Measurements from ENCODE around the gene MAML3. TPM values are rescaled to one million over a fixed set of nuclear protein-coding genes. Genes with fewer than 3 reads are reported as not detected.
"Not testable (repeated sequence)": the region's sequence is repeated elsewhere in the genome, so short reads cannot be mapped to it uniquely, and the experiment has no call there.

MAML3 gene
- total RNA-seq, 1 donor from 2014 or later, result 7.3 TPM

DNA sequence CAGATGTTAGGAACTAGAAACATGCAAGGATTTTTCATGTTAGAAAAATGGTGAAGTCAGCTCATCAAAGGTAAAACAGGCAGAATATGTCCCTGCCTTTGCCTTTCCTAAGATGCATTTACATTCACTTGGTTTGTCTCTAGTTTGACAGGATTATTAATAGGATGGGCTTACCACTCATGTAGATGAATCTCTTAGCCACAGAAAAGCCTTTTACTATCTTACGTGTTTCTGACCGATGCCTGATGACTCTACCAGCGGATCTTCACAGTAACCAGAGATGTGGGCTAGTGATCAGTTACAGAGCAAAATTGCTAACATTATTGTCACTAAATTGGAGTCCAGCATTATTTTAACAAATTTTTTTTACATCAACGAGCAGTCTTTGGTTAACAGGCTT is 187.6 kb downstream of the MAML3 start:
- no peak for DNase-seq (ENCODE audit: low spot score)

DNA sequence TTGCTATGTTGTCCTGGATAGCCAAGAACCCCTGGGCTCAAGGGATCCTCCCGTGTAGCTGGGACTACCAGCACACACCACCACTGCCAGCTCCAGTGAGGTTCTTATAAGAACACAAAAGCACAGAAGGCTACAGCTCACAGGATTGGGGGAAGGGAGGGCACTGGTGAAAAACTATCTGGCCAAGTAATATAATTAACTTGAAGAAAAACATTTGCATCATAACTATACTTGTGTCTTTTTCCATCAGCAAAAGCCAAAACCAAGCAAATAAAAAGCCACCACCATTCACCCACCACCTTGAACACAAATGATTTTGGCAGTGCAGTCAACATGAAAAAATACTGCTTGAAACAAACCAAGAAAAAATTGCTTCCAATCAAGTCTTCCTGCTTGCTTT is 188.2 kb downstream of the MAML3 start:
- DNase-seq (ENCODE audit: low spot score), result no peak

DNA sequence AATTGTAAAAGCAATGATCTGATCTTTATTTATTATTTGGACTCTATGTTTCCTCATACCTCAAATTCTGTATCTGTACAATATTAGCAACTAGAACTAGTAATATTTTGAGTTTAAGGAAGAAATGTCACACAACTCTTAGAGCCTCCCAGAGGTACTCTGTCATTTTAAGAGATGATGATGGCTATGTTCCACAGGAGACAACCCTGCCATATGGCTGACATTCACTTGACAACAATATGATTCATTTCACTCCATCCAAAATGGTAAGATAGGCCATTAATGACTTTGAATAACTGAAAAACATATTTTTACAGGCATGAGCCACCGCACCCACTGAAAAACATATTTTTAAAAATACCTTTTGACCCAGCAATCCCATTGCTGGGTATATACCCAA is 190.3 kb downstream of the MAML3 start:
- DNase-seq (ENCODE audit: low spot score), result no peak

DNA sequence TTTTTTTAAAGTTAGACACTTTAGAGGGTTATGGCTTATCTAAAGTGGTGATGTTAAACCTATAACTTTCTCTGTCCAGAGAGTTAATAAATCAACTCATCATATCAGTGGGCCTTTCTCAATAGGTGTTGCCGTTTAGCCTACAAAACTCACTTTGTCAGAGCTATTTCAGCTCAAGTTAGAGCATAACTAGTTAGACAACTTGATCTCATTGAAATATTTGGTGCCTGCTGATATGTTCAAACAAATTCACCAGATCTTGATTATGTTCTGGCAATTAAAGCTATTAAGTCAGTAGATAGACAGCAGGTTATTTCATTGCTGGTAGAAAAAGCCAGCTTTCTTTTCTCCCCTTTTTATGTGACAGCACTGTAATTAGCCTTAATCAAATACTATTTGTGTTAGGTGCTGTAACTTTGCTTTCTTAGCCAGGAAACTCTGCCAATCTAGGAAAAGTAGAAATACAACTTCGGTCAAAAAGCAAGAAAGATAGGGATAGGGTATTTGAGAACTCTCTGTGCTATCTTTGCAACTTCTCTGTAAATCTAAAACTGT is 191.8 kb downstream of the MAML3 start:
- no peak for DNase-seq (ENCODE audit: low spot score)

DNA sequence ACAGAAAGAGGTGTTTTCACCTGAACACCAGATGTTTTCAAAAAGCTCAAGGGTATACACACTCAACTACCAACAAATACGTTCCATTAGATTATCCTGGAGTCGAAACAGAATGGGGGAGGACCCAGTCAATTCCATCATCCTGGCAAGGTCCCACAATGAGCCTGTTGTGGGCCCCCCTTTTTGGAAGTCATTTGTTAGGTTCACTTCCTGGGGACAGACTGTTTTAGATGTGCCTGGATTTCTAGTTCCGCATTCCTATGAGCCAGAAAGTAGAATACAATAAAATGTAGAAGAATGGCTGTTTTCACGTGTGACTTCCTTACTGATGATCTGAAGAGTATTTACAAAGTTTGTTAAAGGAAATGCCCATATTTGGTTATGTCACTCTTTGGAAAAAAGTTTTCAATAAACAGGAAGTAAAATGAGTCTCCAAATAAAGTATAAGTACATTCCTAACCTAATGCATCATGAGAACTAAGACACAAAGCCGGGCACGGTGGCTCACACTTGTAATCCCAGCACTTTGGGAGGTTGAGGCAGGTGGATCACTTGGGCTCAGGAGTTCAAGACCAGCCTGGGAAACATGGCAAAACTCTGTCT is 192.5 kb downstream of the MAML3 start:
- no peak for DNase-seq (ENCODE audit: low spot score)

DNA sequence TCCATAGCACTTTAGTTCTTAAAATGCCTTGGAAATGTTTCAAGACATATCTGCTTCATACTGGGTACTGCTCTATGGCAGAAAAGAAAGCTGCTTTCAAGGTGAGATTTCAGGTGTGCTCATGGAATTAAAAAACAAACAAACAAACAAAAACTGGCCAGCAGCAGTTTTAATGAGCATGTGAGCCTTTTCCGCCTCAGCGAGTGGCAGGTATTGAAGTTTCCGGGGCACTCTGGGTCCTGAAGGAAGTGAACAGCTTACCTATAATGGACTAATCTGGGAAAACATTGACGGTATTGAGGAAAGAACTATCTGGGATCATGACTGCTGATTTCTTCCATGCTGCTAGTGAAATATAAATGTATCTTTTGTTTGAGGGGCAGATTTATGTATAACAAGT is 194.6 kb downstream of the MAML3 start:
- DNase-seq (ENCODE audit: low spot score), result no peak

DNA sequence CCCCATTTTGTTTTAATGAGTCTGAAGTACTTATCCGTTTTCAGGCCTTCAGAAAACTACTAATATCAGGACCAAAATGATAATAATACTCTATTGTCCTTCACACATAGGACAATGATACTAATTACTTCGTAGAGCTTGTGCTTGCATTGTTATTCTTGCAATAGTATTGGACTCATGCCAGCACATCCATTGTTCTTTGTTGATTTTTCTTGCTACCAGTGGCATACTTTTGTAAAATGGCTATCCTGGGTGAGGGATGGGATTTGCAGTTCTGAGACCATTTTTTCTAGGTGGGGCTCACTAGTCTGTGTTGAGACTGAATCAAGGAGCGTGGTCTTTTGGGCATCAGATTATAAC is 195.3 kb downstream of the MAML3 start:
- DNase-seq (ENCODE audit: low spot score), result no peak

DNA sequence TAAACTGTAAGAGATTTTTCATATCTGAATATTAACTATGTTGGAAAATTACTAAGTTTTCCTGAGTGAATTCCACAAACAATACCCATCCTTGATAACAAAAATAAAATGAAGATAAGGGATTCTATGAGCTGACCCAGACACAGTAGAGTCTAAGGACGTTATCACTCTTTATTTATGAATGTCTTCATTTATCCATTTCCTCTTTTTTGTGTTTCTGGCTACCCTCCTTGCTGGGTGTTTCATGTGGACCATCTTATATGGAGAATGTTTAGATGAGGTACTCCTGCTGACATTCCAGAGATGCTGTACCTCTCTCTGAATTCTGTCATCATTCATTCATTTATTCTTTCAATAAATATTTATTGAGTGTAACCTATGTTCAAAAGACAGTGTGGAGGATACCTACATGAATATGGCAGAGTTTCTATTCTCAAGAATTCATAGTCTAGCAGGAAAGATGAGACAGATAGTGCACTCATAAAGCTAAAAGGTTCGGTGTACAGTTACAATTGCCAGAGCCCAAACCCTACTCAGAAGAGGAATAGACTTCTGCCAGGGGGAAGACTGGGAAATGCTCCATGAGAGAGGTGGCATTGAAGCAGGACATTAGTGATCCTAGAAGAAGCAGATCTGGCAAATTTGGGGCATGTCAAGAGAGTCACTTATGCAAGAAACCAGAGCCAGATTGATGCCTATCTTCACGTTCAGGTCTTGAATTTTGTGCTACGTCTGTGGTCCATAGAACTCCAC is 195.8 kb downstream of the MAML3 start:
- no peak for DNase-seq (ENCODE audit: low spot score)

DNA sequence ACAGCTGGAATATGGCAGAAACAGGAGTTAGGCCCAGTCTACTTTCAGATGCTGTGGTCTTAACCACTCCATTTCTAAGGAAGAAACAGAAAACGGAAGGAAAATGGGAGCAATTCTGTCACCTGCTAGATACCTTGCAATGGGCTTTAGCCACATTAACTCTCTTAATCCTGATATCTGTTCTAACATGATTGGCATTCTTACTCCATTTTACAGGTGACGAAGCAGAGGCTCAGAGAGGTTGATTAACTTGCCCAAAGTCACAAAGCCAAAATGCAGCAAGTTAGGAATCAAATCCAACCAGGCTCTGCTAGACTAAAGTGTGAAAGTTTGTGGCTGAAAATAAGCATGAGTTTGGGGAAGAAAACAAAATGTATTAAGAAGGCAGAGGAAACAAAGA is 196.9 kb downstream of the MAML3 start:
- no peak for DNase-seq (ENCODE audit: low spot score)

DNA sequence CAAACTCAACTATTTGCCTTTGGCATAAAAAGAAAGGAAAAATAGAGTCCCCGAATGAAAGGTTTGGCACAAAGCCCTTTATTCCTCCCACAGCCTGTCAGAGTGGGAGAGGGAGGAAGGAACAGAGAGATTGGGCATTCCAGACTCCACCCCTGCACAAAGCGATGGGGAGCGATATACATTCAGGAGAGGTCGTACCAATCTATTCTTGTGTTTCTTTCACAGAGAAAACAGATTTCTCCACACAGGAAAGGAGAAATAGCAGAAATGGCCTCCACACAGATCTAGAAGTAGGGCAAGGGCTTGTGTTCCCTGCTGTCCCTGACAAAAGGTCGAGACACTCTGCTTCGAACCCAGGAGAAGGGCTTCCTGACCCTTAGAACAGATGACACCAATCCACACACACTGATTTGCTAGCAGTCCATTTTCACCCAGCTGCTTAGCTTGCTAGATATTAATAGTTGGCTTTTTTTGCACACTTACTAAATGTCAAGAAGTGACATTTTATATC is 197.4 kb downstream of the MAML3 start:
- no peak for DNase-seq (ENCODE audit: low spot score)

DNA sequence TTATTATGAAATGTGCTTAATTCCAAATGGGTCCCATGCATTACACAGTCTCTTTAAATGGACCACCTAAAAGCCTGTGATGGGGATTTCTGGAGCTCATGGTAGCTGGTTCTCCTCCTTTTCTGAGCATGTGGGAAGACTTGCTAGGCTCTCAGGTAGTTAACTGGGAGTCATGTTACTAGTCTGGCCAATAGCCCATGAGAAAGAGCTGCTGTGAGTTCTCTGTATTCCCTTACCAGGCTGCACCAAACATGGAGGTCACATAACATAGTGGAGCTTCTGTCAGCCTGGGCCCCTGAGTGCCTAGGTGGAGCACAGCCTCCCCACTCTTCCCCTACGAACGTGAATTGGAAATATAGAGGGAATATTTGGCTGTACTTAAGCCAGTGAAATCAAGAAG is 198.4 kb downstream of the MAML3 start:
- no peak for DNase-seq (ENCODE audit: low spot score)

DNA sequence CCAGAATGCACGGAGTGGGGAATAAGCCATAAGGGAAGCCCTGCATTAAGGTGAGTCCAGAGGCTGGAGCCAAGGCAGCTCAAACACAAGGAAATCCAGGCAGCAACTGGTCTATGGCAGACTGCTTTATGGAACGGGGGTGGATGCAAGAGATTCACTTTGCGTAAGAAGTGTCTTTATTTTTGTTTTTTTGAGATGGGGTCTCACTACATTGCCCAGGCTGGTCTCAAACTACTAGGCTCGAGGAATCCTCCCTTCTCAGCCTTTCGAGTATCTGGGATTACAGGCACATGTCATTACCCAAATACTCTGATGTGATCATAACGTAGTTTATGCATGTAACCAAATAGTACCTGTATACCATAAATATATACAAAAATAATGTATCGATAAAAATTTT is 199.5 kb downstream of the MAML3 start:
- no peak for DNase-seq (ENCODE audit: low spot score)

DNA sequence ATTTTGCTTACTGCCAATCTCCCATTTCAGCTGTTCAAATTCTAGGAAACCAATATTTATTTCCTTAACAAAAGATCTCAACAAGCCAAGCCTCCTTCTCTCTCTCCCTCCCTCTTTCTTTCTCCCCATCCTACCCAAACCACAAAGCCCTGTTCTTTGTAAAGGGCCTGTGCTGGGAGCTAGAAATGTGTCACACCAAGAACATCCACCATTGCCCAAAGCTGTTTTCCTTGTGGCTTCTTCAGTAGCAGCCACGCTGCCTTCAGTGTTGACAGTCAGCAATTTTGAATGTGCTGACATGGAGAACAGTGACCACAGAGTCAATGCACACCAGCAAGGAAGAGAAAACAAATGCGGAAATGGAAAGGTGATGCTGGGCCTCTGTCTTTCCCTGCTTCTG is 203.0 kb downstream of the MAML3 start:
- no peak for DNase-seq (ENCODE audit: low spot score)

DNA sequence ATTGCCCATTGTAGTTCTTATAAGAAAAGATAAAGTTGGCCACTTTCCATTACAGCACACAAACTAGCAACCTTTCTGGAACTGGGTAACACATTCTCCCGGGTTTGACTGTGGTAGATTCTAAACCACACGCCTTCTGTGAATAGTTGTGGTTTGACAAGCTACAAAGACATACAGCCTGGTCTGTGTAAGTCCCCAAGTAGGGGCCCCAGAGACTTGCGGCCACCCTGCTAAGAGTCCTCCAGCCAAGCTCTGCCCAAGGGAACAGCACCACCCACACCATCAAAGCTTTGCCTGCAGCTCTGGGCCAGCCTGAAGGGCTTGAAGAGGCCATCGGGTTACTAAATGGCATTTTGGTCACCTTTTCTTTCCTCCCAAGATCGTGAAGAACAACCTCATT is 203.4 kb downstream of the MAML3 start:
- DNase-seq (ENCODE audit: low spot score), result no peak

DNA sequence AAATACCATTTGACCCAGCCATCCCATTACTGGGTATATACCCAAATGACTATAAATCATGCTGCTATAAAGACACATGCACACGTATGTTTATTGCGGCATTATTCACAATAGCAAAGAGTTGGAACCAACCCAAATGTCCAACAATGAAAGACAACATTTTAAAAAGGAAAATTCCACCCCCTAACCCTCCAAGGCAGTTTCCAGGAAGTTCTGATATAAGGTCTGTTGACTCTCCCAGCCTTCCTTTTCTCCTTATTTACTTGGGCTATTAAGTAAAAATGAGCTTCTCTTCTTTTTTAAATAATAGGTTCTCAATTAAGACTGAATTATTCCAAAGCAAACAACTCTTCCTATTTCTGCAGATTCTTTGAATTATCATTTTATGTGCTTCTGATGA is 209.1 kb downstream of the MAML3 start:
- not testable (repeated sequence) for DNase-seq (ENCODE audit: low spot score)

DNA sequence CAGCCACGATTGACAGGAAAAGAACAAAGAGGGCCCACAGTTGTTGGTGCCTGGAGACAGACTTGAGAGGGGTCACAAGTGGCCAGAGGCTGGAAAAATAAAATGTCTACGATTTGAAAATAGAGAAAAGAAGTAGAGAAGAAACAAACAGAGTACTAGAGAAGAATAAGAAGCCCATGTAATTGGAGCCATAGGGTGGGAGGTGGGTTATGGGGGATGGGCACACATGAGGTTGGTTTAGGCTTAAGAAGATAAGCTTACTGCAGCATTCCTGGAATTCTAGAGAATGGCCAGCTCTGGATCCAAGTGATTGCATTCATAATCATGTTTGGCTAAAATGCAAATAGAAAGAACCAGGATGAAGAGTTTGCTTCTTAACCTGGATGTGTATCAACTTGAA is 210.7 kb downstream of the MAML3 start:
- no peak for DNase-seq (ENCODE audit: low spot score)

DNA sequence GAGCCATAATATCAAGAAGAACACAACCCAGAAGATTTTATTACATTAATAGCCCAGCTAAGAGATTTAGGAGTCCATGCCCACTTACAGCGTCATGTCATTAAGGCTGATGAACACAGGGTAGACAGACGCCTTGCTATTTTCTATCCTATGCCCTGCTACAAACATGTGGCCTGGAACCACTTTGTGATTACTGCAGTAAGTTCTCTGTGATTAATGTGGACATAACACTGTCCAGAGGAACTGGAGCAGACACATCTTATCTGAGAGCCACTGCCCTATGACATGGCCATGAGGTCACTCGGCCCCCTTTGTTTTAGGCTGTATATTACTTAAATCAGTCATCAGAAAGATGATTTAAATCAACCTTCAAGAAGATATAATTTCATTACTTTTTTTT is 211.7 kb downstream of the MAML3 start:
- no peak for DNase-seq (ENCODE audit: low spot score)

DNA sequence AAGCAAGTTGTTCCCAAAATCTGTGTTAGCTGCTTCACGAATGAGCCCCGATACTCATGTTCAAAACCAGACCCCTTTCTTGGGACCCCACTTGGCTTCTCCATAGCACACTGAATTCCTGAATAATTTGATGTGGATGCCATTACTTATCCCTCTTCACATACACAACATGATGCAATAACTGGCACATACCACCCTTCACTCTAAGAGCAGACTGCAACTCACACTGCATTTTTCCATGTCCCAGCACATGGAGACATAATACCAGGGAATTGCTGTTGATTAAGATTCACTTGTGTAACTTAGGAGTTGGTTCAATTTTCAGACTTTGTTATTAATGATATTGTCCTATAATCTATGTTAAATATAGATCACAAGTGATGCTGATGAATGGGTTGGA is 213.4 kb downstream of the MAML3 start:
- no peak for DNase-seq (ENCODE audit: low spot score)

DNA sequence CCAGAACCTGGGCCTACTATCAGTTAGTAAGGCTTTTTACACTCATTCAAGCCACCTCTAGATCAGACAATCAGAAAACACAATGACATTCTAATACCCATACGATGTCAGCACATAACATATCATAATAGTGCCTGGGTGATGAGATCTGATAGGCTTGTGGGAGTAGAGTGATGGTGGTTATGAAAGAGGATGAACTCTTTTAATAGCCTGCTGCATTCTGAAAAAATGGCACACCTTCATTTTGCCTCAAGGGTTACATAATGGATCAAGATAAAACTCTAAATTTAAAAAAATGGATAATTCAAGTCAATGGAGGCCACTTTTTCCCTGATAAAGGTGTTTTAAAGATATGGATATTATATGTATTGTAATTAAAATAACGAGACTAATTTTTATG is 215.6 kb downstream of the MAML3 start:
- no peak for DNase-seq (ENCODE audit: low spot score)

DNA sequence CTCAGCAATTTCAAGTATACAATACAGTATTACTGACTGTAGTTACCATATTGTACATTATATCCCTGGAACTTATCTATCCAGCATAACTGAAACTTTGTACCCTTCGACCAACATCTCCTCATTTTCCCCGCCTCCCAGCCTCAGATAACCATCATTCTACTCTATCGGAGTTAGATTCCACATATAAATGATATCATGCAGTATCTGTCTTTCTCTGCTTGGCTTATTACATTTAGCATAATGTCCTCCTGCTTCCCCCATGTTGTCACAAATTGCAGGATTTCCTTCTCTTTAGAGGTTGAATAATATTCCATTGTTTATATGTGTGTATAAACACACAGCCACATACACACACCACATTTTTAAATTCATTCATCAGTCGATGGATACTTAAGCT is 218.1 kb downstream of the MAML3 start:
- no peak for DNase-seq (ENCODE audit: low spot score)

DNA sequence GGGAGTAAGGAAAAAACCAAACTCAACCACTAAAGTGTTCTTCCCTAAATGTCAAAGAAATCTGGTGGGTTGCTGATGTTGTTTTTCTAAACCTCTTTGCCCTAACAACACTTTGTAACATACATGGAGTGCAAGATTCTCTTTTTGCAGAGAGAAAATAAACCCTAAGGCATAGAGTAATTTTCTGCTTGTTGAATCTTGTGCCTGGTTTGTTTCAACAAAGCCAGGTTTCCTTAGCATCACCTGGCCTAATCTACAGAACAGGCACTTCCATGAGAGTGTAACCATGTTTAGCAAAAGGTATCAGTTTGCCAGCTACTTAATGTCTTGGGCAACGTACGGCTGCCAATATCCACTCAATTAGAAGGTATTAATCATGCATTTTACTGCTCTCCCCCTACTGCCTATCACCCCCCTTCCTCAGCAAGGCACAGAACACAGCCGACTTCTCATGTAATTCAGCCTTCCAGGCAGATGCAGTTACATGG is 219.2 kb downstream of the MAML3 start:
- no peak for DNase-seq (ENCODE audit: low spot score)

DNA sequence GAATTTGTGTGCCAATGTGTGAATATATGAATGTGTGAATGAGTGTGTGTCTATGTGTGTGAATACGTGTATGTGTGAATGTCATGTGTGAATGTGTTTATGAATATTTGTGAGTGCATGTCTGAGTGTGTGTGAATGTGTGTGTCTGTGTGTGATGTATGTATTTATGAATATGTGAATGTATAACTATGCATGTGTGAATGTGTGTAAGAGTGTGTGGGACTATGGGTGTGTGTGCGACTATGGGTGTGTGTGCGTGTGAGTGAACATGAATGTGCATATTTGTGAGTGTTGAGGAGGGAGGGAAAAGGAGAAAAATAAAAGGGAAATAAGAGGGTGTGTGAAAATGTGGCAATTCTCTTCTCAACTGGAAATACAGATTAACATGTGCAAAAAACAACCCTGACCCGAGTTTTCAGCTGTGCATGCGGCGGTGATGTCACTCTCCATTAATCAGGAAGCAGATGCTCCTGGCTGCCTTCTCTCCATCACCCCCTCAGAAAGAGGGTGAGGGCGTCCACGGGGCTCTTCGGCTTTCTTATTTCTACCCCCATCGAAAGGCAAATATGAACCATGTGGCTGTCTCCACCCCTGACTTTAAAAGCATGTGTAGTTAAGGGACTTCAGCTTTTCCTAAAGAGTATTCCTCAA is 219.8 kb downstream of the MAML3 start:
- DNase-seq (ENCODE audit: low spot score), result no peak
